NK-92 (cell line): ENCODE measurements around the gene PAQR7.
"Not testable (repeated sequence)": the region's sequence is repeated elsewhere in the genome, so short reads cannot be mapped to it uniquely, and the experiment has no call there.

ENCODE experiments used
- DNase-seq: peaks from one replicate; lab custom pipeline; 2025; ENCODE audit not compliant: unreplicated experiment; lab: John Stamatoyannopoulos, UW

Gene PAQR7

DNA sequence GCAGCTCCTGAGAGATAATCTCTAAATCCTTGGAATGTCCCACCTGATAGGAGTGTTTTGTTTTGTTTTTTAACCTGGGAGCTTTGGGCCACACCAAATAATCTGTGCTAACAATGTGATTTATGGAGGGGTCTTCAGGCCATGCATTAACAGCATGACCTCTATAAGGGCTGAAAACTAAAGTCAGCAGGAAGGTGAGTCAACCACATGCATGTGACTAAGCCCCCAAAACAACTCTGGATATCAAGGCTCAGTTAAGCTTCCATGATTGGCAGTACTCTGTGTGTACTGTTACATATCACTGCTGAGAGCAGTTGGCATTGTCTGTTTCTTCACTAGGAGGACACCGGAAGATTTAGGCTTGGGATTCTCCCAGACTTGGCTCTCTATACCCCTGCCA lies 27.0 kb downstream of the PAQR7 start:
- no peak for DNase-seq

DNA sequence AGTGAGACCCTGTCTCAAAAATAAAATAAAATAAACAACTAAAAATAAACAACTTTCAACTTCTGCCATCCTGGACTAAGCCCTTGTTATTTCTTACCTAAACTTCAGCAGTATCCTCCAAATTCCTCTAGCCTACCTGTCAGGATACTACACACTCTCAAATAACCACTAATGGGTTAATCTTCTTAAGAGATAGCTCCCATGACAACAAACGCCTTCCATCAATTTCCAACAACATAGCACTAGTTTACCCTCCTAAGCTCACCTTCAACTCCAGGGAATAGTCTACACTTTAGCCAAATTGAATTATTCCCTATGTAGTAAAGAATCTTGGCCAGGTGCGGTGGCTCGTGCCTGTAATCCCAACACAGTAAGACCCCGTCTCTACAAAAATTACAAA lies 27.6 kb downstream of the PAQR7 start:
- DNase-seq, result no peak

DNA sequence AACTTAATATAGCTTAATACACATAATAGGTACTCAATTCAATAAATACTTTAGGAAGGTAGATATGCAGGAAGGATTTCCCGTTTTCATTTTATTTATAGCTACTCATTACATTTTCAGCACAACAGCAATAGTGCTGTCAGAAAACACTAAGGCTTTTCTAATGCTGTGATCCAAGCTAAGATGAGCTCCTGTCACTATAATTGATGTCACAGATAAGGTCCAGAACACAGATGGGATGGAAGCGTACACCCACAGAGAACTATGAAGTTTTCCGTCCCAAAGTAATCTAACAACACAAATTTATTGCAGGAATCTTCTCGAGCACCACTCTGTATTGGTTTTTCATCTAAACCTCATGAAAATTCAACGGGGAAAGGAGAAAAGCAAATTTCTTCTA lies 29.8 kb downstream of the PAQR7 start:
- DNase-seq, result no peak

DNA sequence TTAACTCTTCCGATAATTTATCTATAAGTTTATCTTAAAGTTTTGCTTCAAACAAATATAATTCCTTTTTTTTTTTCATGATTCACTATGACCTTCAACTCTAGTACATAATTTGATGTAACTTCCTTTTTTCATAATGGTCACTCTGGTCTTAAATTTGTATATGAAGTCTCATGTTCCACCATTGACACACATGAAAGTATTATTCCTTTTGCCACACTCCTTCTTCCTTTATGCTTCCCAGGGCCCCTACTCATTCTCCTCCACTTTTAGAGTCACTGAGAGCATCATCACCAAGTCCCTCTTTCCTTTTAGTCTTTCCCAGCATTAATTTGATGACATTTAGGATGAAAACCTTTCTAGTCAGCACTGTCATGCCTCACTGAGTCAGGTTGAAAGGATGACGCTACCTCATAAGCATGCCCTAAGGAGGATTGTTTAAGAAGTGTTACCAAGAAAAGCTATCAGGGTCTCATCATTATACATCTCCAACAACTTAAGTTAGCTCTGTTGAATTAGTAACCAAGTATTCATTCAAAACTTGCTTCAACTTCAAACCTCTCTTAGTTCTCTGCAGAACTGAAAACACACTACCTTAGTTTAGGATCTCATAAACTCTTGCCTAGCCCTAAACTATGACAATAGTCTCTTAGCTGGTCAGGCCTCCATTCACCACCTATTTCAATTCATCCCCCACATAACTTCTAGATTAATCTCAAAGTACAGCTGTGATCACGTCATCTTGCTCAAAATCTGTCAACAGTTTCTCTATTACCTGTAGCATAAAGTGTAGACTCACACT lies 30.8 kb downstream of the PAQR7 start:
- DNase-seq, result no peak

DNA sequence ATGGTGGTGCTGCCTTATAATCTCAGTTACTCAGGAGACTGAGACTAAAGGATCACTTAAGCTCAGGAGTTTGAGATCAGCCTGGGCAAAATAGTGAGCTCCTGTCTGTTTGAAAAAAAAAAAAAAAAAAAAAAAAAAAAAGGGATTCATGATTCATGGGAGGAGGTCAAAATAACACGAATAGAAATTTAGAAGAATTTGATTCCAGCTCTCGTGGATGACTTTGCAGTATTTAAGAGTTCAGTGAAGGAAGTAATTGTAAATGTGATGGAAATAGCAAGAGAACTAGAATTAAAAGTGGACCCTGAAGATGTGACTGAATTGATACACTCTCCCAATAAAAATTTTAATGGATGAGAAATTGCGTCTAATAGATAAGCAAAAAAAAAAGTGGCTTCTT lies 32.0 kb downstream of the PAQR7 start:
- no peak for DNase-seq

DNA sequence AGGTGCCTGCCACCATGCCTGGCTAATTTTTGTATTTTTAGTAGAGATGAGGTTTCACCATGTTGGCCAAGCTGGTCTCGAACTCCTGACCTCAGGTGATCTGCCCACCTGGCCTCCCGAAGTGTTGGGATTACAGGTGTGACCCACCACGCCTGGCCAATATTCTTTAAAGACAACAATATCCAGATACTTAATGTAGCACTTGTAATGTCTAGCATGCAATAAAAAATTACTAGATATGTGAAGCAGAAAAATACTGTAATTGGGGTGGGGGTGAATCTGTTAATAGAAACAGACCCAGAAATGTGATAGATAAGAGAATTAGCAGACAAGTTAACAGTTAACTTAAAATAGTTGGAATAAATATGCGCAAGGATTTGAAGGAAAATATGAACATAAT lies 35.7 kb downstream of the PAQR7 start:
- not testable (repeated sequence) for DNase-seq

DNA sequence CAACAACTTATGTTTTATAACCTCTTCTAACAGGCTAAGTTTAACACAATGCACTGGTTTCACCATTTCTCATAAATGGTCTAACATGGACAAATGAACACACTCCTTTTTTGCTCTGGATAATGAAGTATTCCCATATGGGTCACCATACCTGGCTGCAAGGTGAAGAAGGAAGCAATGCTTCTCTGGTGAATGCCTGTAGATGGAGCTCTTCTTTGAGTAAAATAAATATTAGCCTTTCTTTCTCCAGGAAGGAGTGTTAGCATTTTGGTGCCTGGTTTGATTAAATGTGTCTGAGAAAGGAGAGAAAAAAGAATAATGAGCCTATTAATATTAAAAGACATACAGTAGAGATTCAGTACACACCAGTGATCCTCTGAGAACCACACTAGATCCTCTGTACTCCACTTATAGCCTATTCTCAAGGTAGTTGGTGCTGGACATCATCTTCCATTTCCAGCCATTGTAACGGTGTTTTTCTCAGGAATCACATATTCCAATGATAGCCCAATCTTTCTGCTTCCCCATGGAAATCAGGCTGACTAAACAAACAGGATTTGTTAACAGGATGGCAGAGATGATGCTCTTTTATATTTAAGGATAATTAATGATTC lies 38.1 kb downstream of the PAQR7 start:
- DNase-seq, result no peak

DNA sequence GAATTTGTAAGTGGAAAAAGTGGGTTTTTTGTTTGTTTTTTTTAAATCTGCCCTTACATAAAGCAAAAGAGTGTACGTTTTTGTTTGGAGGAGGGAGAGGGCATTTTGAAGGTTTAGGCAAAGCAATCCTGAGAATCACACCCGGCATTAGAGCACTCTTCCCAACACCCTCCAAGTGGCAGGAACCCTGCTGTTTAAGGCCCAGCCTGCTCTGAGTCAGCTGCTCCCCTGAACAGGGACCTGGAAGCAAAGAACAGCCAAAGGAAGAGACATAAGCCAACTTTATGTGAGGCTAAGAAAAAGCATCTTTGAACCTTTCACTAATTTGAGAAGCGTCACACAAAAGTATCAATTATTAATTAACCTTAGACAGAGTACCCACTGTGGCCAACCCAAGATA lies 38.8 kb downstream of the PAQR7 start:
- DNase-seq, result no peak

DNA sequence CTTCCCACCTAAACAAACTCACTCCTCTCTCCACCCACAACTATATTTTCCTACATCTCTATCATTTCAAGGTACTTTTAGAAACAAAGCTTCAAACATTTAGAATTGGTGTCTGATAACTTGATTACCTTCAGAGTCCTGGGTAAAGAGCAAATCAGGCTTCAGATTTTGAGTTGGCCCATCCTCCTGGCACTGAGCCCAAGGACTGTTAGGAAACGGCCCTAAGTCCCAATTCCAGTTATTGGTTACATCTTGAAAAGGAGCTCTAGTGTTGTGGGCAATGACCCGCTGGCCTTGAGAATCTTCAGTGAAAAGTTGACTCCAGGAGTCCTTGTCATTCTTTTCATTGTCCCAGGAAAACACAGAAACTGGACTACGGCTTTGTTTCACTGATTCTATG lies 40.6 kb downstream of the PAQR7 start:
- DNase-seq, result no peak

DNA sequence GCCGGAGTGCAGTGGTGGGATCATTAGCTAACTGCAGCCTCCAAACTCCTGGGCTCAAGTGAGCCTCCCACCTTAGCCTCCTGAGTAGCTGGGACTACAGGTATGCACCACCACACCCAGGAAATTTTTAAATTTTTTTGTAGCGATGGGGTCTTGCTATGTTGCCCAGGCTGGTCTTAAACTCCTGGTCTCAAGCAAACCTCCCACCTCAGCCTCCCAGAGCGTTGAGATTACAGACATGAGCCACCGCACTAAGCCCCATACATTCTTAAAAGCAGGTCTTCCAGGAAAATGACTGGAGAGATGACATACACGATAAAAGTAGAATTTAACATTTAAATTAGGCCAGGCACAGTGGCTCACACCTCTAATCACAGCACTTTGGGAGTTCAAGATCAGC lies 42.4 kb downstream of the PAQR7 start:
- no peak for DNase-seq

DNA sequence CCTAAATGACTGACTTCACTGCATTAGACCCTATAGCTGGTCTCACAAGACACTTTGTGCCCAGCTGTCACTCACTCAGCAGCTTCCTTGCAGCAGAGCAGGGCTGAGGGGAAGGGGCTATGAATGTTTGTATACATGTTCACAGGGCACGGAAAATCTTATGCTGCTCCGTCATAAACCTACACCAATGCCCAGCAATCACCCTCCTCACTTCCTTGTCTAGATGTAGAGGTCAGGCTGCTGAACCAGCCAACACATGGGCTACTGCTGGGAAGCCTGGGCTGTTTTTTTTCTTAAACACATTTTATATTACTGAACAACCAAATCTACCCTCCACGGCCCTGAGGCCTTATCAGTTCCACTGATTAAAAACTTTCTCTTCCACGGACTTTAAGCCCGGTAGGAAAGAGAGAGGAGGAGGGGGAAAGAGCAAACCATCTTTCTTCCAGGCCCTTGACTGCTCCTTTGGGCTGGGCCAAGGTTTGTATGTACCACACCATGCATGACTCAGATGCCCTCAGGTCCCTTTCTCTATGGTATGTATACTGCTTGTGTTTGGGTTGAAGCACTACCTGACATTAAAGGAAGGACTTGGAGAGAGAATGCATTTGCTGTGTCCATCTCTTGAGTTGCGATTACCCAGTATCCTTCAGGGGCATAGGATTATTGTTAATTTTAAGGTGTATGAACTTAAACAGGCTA lies 43.0 kb downstream of the PAQR7 start:
- no peak for DNase-seq

DNA sequence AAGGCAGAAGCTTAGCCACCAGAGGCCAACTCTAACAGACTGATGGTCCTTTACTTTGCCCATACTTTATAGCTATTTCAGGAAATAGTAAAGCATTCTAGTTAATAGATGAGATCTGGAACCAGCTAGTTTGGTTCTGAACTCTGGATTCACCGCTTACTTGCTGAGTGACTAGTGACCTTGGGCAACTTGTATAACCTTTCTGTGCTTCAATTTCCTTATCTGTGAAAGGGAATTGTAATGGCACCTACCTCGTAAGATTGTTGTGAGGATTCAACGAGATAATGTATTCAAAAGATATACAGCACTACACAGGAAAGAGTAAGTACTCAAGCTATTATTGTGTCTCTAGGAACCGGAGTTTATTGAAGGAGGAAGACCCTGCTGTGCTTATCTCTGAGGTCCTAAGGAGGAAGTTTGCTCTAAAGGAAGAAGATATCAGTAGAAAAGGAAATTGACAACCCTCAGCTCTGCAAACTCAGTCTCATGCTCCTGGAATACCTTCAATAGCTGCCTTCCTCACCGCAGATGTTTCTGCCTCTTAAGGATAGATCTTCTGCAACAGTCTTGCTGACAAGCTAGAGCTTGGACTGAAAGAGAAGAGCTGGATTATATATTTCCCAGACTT lies 43.8 kb downstream of the PAQR7 start:
- no peak for DNase-seq

DNA sequence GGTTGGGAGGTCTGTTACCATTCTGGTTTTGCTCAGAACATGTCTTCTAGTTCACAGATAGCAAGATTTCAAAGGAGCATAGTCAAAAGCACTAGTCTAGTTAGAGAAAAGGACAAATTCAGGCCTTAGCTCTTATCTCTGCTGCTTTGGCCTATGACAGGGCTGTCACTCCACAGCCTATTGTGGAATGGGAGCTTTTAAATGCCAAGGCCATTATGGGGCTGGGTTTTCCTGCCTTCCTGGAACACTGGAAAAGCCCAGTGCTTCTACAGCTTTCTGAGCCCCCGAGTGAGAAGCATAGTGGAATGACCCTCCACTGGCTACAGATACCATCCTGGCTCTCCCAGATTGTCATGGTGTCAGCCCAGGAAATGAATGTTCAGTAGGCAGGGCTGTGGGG lies 46.5 kb downstream of the PAQR7 start:
- no peak for DNase-seq

DNA sequence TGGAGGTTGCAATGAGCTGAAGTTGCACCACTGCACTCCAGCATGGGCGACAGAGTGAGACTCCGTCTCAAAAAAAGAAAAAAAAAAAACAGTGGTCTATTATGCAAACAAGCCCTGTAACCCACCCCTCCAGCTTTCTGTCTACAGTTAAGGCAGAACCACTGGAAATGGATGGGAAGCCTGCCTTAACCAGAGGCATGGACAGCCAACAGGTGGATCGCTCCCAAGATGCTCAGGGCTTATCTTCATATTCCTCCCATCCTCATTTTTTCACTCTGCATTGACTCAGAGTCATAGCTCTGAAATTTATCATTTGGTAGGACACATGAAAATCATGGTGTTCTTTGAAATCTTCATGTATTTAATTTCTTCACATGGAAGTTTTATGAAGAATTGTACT lies 47.0 kb downstream of the PAQR7 start:
- no peak for DNase-seq

DNA sequence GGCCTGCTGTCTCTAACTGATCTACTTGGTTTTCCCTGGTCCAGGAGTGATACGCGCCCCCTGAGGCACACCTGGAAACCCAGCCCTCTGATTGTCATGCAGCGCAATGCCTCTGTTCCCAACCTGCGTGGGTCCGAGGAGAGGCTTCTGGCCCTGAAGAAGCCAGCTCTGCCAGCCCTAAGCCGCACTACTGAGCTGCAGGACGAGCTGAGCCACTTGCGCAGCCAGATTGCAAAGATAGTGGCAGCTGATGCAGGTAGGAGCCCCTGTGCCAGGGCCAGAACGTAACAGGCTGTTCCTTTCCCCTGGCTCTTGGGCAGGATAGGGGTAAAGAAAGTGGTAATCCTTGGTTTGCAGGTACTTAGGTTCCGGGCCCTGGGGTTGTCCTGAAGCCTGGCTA lies 48.9 kb downstream of the PAQR7 start:
- no peak for DNase-seq

DNA sequence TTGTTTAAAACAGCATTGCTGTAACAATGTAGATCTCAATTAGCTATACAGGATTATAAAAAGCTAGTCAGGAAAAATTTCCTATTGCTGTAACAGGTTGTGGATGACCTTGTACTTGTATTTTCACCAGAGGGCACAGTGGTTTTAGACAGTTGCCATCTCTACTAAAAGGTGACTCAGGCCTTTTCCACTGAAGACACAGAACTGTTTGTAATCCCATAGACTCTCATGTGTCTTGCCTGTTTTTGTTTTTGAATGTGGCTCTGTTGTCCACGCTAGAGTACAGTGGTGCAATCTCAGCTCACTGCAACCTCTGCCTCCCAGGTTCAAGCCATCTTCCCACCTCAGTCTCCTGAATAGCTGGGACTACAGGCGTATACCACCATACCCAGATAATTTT lies 49.9 kb downstream of the PAQR7 start:
- DNase-seq, result no peak

DNA sequence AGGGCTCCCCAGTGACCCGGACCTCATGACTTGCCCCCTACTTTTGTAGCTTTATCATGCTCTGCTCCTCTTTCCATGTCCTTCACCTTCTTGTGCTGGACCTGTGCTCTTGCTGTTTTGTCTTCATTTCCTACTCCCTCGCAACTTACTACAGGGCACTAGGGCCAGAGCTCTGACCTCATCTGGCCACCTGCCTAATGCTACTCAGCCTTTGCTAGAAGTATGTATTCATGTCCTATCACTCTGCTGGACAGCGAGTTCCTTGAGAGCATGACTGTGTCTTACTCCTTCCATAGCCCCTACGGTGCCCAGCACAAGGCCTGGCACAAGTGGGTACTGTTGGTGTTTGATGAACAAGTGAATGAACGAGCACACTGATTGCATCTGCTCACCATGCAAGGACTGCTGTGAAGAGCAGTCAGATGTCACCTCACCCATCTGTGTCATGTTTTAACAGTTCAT lies 53.8 kb downstream of the PAQR7 start:
- DNase-seq, result no peak

DNA sequence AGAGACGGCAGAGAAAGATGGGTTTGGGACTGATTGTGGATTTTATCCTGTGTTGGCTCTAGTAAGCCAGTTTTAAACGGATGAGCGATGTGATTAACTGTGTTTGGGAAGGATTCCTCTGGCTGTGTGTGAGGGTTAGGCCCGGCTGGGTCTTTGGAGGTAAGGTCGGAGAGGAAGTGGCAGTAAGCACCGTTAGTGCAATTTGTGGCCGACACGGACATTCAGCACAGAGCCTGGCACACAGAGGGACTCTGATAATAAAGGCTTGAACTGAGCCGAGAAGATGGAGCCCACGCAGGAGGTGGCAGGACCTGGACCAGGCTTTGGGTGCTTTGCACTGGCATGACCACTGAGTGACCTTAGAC lies 54.4 kb downstream of the PAQR7 start:
- DNase-seq, result no peak

DNA sequence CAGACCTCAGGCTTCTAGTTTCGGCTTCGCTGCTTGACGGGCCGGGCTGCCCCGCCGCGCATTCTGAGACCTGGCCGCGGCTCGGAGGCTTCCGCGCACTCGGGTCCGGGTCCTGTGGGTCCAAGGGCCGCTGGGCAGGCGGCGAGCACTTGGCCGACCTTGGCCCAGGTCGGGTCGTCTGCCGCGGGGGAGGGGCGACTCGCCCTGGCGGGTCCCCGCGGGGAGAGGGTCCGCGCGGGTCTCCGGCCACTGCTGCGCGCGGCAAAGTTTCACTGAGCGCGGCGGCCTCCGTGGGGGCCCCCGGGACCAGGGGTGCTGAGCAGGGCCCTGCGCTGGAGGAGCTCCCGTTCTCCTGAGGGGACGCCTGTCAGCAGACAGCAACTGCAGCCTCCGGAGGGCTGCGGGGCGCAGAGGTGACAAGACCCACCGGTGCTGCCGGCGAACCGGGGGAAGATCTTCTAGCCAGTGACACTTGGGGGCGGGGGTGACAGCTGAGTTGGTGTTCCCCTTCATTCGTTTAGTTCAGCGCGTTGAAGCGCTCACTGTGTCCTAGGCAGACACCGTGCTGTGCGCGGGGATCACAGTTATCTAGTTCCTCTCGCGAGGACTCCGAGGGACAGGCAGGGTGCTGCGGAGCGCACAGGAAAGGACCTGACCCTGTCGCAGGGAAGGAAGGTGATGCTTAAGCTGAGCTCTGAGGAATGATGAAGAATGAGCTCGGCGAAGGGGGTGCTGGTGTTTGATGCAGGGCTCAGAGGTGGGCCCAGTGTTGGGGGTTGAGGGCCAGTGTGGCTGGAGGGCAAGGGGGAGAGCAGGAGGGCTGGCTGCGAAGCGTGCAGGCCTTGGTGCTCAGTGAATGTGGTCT lies 55.0 kb downstream of the PAQR7 start:
- no peak for DNase-seq

DNA sequence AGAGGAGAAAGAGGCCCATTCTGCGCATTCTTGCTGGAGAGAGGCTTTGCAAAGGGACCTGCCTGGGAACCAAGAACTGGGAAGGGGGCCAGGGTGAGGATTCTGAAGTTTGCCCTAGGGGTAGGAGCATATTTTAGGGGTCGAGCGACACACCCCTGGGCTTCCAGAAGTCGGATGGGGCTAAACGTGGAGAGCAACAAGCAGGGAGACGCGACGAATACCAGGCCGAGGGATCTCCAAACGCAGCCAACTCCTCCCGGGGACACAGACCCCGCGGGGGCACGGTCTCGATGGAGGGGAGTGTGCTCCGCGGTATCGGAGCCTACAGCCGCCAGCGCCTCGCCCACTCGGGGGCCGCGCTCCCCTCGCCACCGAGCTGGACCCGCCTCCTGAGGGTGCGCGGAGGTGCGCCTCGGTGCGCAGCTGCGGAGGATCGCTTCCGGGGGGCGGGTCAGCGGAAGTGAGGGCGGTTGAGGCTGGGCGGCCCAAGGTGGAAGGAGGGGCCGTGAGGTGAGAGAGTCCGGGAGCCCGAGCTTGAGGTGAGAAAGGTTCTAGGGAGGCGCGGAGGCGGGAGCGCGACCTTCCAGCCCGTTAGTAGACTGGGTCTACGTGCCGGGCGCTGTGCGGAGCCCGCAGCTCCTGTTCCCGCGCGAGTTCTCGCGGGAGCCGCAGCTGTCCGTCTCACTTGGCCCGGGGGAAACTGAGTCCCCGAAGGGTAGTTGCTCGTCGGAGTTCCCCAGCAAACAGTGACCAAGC lies 55.8 kb downstream of the PAQR7 start, which contains the start of gene MTFR1L:
MTFR1L (plus strand) TSS at position 464 of the 756 bp plus-strand sequence. CDS start 3,151 bp downstream, outside the sequence.
- DNase-seq, result peak; percentile 66
